Mesodermal cell (in vitro differentiated cells): ENCODE data around the gene C1orf35.

Experiments used
- H3K27ac ChIP-seq: 2 replicates; pipeline ENCODE4 v1.7.0; 2013; ENCODE audit warnings: mild to moderate bottlenecking, low read depth, low read length, moderate library complexity; ENCODE audit not compliant: severe bottlenecking
- H3K36me3 ChIP-seq: 2 replicates; pipeline ENCODE4 v1.7.1; 2013; ENCODE audit warnings: mild to moderate bottlenecking, low read length, moderate library complexity; ENCODE audit not compliant: control insufficient read depth, insufficient read depth
- H3K4me1 ChIP-seq: one replicate; pipeline ENCODE4 v1.7.1; 2013; ENCODE audit warnings: mild to moderate bottlenecking, low read length; ENCODE audit not compliant: insufficient read depth, control insufficient read depth, poor library complexity, severe bottlenecking
- H3K4me3 ChIP-seq: 2 replicates; pipeline ENCODE4 v1.7.0; 2013; ENCODE audit warnings: low read length, control low read depth, mild to moderate bottlenecking; ENCODE audit not compliant: insufficient read depth, poor library complexity, severe bottlenecking; ENCODE audit errors: extremely low read depth
- H3K9me3 ChIP-seq: 2 replicates; pipeline ENCODE4 v1.7.1; 2013; ENCODE audit warnings: mild to moderate bottlenecking, low read length, moderate library complexity; ENCODE audit not compliant: control insufficient read depth
- WGBS, 2 experiments: methylation state at CpG; one replicate each; pipeline ENCODE4 v1.1.5; 2013; ENCODE audit warnings: missing lambda C conversion rate in 2 of 2; ENCODE audit not compliant: insufficient coverage in 2 of 2; 5-methylcytosine and 5-hydroxymethylcytosine counted together

Gene C1orf35

DNA sequence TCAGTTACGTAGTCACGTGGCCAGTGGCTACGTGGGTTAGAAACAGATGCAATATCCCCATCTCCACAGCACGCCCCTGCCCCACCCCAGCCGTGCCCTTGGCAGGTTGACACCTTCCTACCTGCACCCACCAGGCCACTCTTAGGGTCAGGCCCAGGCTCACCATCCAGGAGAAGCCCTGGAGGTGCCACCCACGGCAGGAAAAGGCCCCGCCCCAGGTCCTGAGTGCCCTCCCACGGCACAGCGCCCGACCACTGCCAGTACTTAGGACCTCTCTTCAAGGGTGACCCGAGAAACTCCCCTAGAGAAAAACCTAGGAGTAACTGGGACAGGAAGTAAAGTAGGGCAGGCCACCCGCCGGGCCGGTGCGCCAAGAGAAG is 1.5 kb downstream of the C1orf35 start:
- Histone ChIP-seq H3K4me3 (peak overlapping the region; percentile 93), H3K27ac (no peak overlapping the region), H3K4me1 (peaks cover 6% of the 10 kb centered on the region), H3K9me3 (no peaks in the 10 kb centered on the region), H3K36me3 (peaks cover 51% of the 10 kb centered on the region)
- whole genome bisulfite sequencing, 2 experiments, result 77 to 79% methylated on average over 9 to 15 of the region's 15 CpGs

DNA sequence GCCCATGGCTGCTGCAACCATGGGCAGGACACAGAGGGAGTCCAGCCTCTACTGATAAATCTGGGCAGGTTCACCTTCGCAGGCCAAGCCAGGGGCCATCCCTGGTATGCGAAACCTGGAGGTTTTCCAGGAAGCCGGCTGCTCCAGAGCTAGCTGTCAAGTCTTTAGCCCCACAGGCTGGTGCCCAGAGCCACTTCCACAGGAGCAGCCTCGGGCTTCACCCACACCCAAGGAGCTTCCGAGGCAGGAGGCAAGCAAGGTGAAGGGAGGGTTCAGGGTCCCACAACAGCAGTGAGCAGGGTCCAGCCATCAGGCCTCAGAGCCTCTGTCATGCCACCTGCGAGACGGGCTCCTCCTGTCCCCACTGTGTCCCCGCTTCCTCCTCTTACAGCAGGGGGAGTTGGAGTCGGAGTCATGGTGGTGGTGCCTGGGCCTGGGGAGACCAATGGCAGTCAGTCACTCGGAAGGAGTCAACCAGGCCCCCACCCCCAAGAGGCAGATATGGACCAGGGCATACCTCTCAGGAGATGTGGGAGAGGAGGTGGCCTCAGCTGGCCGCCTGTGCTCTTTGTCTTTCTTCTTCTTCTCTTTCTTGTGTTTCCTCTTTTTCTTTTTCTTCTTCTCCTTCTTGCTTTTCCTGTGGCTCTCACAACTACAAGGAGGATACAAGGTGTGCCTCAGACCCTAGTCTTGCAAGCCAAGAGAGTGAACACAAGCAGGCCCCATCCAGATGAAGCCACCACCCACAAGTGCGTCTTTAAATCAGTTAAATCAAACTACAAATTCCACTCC is 2.1 kb downstream of the C1orf35 start:
- H3K4me3 ChIP-seq, result peak overlapping the region; percentile 93
- H3K4me1 ChIP-seq, result peaks cover 6% of the 10 kb centered on the region
- peaks cover 52% of the 10 kb centered on the region for H3K36me3 ChIP-seq
- no peak overlapping the region for H3K27ac ChIP-seq
- H3K9me3 ChIP-seq, result no peaks in the 10 kb centered on the region
- 92 to 99% methylated on average over 5 of the region's 12 CpGs for WGBS, 2 experiments

DNA sequence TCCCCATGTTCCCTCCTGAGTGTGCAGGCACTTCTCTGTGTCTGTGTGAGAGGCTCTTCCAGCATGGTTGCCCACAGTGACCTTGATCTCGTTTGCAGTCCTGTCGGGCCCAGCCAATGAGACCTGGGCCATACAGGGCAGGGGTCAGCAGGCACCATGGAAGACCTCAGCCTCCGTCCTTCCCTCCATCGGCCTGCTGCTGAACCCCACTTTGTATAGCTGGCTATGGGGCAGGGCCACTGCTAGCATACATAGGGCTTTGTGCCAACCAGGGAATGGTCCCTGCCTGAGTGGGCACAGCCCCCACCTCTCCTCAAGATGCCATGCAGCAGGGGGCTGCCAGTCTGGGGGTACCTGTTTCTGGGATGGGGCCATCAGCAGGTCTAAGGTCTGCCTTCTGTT is 3.8 kb downstream of the C1orf35 start:
- Histone ChIP-seq H3K4me3 (no peak overlapping the region), H3K9me3 (peaks cover 5% of the 10 kb centered on the region), H3K27ac (no peak overlapping the region), H3K4me1 (peaks cover 6% of the 10 kb centered on the region), H3K36me3 (peaks cover 68% of the 10 kb centered on the region)
- 96% methylated on average over 4 of the region's 4 CpGs for WGBS, 2 experiments

DNA sequence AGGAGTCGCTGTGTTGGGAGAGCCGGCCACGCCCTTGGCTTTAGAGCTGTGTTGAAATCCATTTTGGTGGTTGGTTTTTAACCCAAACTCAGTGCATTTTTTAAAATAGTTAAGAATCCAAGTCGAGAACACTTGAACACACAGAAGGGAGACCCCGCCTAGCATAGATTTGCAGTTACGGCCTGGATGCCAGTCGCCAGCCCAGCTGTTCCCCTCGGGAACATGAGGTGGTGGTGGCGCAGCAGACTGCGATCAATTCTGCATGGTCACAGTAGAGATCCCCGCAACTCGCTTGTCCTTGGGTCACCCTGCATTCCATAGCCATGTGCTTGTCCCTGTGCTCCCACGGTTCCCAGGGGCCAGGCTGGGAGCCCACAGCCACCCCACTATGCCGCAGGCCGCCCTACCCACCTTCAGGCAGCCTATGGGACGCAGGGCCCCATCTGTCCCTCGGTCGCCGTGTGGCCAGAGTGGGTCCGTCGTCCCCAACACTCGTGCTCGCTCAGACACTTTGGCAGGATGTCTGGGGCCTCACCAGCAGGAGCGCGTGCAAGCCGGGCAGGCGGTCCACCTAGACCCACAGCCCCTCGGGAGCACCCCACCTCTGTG is 4.7 kb downstream of the C1orf35 start:
- 93 to 96% methylated on average over 28 of the region's 28 CpGs for WGBS, 2 experiments
- Histone ChIP-seq H3K4me3 (no peak overlapping the region), H3K36me3 (peaks cover 77% of the 10 kb centered on the region), H3K4me1 (peaks cover 6% of the 10 kb centered on the region), H3K27ac (no peak overlapping the region), H3K9me3 (peaks cover 10% of the 10 kb centered on the region)

DNA sequence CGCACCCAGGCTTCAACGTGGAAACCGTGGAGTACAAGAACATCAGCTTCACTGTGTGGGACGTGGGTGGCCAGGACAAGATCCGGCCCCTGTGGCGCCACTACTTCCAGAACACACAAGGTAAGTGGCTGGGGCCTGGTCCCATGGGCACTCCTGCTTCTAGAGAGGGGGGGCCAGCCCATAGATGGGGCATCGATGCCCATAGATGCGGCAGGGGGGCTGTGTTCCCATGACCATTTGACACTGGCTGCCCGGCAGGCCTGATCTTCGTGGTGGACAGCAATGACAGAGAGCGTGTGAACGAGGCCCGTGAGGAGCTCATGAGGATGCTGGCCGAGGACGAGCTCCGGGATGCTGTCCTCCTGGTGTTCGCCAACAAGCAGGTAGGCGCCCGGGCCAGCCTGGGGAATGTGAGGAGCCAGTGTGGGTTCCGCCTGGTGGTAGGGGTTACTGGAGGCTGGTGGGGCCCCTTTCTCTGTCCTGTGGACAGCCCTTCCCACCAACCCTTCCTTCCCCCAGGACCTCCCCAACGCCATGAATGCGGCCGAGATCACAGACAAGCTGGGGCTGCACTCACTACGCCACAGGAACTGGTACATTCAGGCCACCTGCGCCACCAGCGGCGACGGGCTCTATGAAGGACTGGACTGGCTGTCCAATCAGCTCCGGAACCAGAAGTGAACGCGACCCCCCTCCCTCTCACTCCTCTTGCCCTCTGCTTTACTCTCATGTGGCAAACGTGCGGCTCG is 5.6 kb downstream of the C1orf35 start:
- Histone ChIP-seq H3K9me3 (peaks cover 19% of the 10 kb centered on the region), H3K27ac (no peak overlapping the region), H3K4me3 (no peak overlapping the region), H3K36me3 (peaks cover 86% of the 10 kb centered on the region), H3K4me1 (peaks cover 6% of the 10 kb centered on the region)
- WGBS, 2 experiments, result 96% methylated on average over 26 to 29 of the region's 34 CpGs

DNA sequence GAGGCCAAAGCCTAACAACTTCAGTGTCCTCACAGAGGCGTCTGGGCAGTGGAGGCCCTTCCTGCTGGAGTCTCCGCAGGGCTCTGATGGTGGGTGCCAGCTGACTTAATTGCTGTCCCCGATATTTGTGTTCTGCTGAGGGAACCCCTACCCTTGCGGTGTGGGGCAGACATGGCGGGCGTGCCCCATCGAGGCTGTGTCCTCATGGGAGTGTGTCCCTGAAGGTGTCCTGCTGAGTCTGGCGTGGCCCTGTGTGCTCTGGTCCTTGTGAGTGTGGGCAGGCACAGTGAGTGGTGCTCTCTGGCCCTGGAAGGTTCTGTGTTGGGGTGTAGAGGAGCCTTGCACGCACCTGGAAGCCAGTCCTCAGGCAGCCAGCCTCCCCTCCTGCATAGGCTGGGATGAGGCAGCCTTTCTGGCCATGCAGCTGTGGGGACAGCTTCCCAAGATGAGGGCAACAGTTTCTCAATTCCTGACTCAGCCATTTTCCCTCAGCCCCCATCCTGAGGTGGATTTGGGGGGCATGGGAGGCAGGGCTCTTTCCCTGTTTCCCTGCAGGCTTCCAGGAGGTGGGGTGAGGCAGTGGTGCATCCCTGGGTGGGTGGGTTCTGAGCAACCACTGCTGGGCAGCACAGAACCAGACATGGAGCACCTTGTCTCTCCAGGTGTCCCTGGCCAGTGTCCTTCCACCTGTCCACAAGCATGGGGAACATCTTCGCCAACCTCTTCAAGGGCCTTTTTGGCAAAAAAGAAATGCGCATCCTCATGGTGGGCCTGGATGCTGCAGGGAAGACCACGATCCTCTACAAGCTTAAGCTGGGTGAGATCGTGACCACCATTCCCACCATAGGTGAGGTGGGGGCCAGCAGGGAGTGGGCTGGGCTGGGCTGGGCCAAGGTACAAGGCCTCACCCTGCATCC is 6.5 kb downstream of the C1orf35 start:
- Histone ChIP-seq H3K27ac (no peak overlapping the region), H3K4me1 (peaks cover 1% of the 10 kb centered on the region), H3K9me3 (peaks cover 23% of the 10 kb centered on the region), H3K4me3 (no peak overlapping the region), H3K36me3 (peaks cover 94% of the 10 kb centered on the region)
- WGBS, 2 experiments, result 94 to 97% methylated on average over 9 to 10 of the region's 13 CpGs

DNA sequence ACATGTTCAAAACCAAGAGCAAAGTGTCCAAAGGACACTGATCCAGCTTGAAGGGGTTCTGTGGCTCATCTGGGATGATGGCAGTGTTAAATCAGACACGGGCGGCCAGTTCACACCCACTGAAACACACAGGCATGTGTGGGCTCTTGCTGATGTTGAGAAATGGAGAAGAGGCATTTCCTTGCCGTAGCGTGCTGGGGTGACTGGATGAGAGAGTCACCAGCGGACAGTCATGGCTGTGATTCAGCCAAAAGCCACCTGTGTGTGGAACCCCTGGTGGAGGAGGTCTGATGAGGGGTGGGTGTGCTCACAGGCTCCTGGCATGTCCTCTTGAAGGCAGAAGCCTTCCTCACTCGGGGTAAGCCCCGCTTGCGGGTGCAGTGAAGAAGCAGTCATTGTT is 7.2 kb downstream of the C1orf35 start:
- H3K27ac ChIP-seq, result no peak overlapping the region
- peaks cover 23% of the 10 kb centered on the region for H3K9me3 ChIP-seq
- H3K4me1 ChIP-seq, result no peaks in the 10 kb centered on the region
- 100% methylated on average over 6 of the region's 8 CpGs for WGBS, 2 experiments
- H3K4me3 ChIP-seq, result no peak overlapping the region
- H3K36me3 ChIP-seq, result peaks cover 99% of the 10 kb centered on the region

DNA sequence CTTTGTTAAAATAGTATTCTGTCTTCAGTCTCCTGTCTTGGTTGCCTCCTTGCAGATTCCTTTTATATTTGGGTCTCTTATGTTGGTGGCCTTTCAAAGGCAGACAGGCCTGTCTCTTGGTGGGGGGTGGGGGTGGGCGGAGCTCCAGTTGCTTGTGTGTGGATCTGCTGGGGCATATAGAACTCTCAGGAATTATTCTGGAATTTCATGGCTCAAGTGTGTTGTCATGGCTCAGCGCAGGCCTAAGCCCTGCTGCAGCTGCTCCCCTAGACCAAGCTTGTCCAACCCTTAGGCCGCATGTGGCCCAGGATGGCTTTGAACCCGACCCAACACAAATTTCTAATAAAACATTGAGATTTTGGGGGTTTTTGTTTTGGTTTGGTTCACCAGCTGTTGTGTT is 8.0 kb downstream of the C1orf35 start:
- H3K36me3 ChIP-seq, result peaks cover 99% of the 10 kb centered on the region
- peaks cover 6% of the 10 kb centered on the region for H3K4me1 ChIP-seq
- no peak overlapping the region for H3K4me3 ChIP-seq
- 88 to 100% methylated on average over 1 of the region's 4 CpGs for WGBS, 2 experiments
- peaks cover 23% of the 10 kb centered on the region for H3K9me3 ChIP-seq
- H3K27ac ChIP-seq, result no peak overlapping the region

DNA sequence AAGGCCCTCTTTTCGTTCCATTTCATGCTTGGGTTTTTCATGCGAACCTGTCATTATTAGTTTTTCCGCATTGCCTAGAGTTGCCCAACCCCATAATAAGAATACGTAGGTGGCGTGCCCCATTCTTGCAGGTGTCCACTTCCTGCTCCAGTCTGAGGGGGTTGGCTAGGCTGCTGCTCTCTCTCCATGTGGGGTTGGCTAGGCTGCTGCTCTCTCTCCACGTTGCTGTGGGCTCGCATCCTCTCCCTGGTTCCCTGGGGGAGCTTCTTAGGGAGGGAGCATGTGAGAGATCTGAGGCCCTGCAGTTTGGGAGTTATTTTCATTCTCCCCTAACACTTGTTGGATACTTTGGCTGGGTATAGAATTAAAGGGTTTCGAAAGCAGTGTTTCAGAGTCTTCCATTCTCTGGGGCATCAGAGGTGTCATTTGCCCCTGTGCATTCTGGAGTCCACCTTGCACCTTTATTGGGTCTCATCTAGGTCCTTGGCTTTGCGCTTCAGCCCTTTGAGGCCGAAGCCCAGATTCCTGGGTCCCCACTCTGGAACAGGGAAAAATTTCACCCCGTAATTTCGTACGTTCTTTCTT is 8.6 kb downstream of the C1orf35 start:
- 96 to 97% methylated on average over 7 to 8 of the region's 13 CpGs for WGBS, 2 experiments

More for the DNA sequence above, 8.6 kb downstream of the C1orf35 start:
- H3K36me3 ChIP-seq, result peaks cover 99% of the 10 kb centered on the region
- H3K9me3 ChIP-seq, result peaks cover 23% of the 10 kb centered on the region
- peaks cover 11% of the 10 kb centered on the region for H3K4me1 ChIP-seq
- no peak overlapping the region for H3K27ac ChIP-seq
- H3K4me3 ChIP-seq, result no peak overlapping the region
